CD8-positive, alpha-beta memory T cell (primary cell): Measurements from ENCODE around the gene PACSIN1. TPM values are rescaled to one million over a fixed set of nuclear protein-coding genes. Genes with fewer than 3 reads are reported as not detected.

Experiments
- CTCF ChIA-PET: fragments of 350-600 bp; sonication (Branson Sonifier 250); formaldehyde crosslinking; loops from one replicate; lab custom pipeline; 2021; ENCODE audit warnings: antibody characterized with exemption; lab: Charles Lee
- POLR2A ChIA-PET: fragments of 350-600 bp; sonication (Branson Sonifier 250); formaldehyde crosslinking; loops from one replicate; lab custom pipeline; 2021; ENCODE audit warnings: antibody characterized with exemption; lab: Charles Lee
- DNase-seq, 5 donors: peaks; one replicate each; pipeline versions ENCODE4 v3.0.0 to v3.0.0-alpha.2; 2020 to 2022; ENCODE audit warnings: mixed read lengths in 1 of 5
- H3K27ac ChIP-seq: one replicate; pipeline ENCODE4 v1.7.0; 2013; ENCODE audit warnings: low read depth, mild to moderate bottlenecking, low read length, moderate library complexity
- H3K27me3 ChIP-seq: 2 replicates; pipeline ENCODE4 v1.7.0; 2013; ENCODE audit warnings: low read length, mild to moderate bottlenecking; ENCODE audit not compliant: insufficient read depth, poor library complexity, severe bottlenecking
- H3K36me3 ChIP-seq: 2 replicates; pipeline ENCODE4 v1.7.0; 2013; ENCODE audit warnings: mild to moderate bottlenecking, low read length, moderate library complexity; ENCODE audit not compliant: insufficient read depth
- H3K4me1 ChIP-seq: 2 replicates; pipeline ENCODE4 v1.7.0; 2013; ENCODE audit warnings: mild to moderate bottlenecking, low read length, moderate library complexity; ENCODE audit not compliant: insufficient read depth
- H3K4me3 ChIP-seq: 2 replicates; pipeline ENCODE4 v1.7.0; 2013; ENCODE audit warnings: mild to moderate bottlenecking, low read length
- H3K9me3 ChIP-seq: 2 replicates; pipeline ENCODE4 v1.7.0; 2013; ENCODE audit warnings: mild to moderate bottlenecking, low read length
- H3K27ac Mint-ChIP-seq, 8 donors: one replicate each; pipeline ENCODE4 v1.8.0; 2020 to 2021; ENCODE audit warnings: mixed read lengths in 8 of 8, mild to moderate bottlenecking in 6 of 8, inconsistent platforms in 3 of 8, moderate library complexity in 3 of 8
- H3K27me3 Mint-ChIP-seq, 2 donors: one replicate each; pipeline ENCODE4 v1.8.0; 2020 to 2021; ENCODE audit warnings: mixed read lengths in 2 of 2, mild to moderate bottlenecking in 1 of 2, moderate library complexity in 1 of 2
- H3K36me3 Mint-ChIP-seq, 3 donors: one replicate each; pipeline ENCODE4 v1.8.0; 2020 to 2021; ENCODE audit warnings: mixed read lengths in 3 of 3, inconsistent platforms in 1 of 3, mild to moderate bottlenecking in 1 of 3
- H3K4me1 Mint-ChIP-seq, 3 donors: one replicate each; pipeline ENCODE4 v1.8.0; 2020 to 2021; ENCODE audit warnings: mixed read lengths in 3 of 3, inconsistent platforms in 1 of 3, mild to moderate bottlenecking in 1 of 3
- H3K4me3 Mint-ChIP-seq, 7 donors: one replicate each; pipeline ENCODE4 v1.8.0; 2020 to 2021; ENCODE audit warnings: mixed read lengths in 7 of 7, mild to moderate bottlenecking in 6 of 7, moderate library complexity in 4 of 7, inconsistent platforms in 2 of 7
- H3K9me3 Mint-ChIP-seq, 5 donors: one replicate each; pipeline ENCODE4 v1.8.0; 2020 to 2022; ENCODE audit warnings: mixed read lengths in 5 of 5, mild to moderate bottlenecking in 3 of 5, moderate library complexity in 2 of 5, inconsistent platforms in 1 of 5
- polyA plus RNA-seq: library from polyadenylated mRNA; unstranded; fragments of 300-500 nt; fragmentation: Illumina TruSeq; gene quantifications from one replicate; pipeline ENCODE4 v1.2.3, GENCODE V29; 2021
- total RNA-seq, 2 experiments: library from RNA; stranded (reverse); gene quantifications; one replicate each; pipeline ENCODE4 v1.2.3, GENCODE V29; 2021

The PACSIN1 gene
- total and polyA plus RNA-seq, 3 experiments from 2014 or later = 0.64 to 5.6 (median 0.70) TPM

GRCh38 chr6:34525431-34526175 is 59.7 kb downstream of the PACSIN1 start:
- Mint-ChIP-seq H3K36me3 (peaks cover 0 to 1% (median 0%) of the 10 kb centered on the region in 3 donors), H3K4me3 (no peak overlapping the region), H3K27me3 (peaks cover 0 to 1% of the 10 kb centered on the region in 2 donors), H3K4me1 (peaks cover 15 to 24% (median 21%) of the 10 kb centered on the region in 3 donors), H3K27ac (peak overlapping the region in 1 of 8 donors; percentile 43), H3K9me3 (no peaks in the 10 kb centered on the region)
- no peak overlapping the region for H3K27ac ChIP-seq
- no peaks in the 10 kb centered on the region for H3K9me3 ChIP-seq
- ChIA-PET POLR2A (interaction anchor here (1.6 kb wide), 1 partner anchor 31 kb away, joined by 3 read pairs; no protein-coding TSS in a partner anchor), CTCF (interaction anchor here (3.1 kb wide), 1 partner anchor 84 kb away, joined by 12 read pairs; no protein-coding TSS in a partner anchor)
- peak in 1 of 5 donors; percentile 42 for DNase-seq
- peaks cover 14% of the 10 kb centered on the region for H3K4me1 ChIP-seq
- no peaks in the 10 kb centered on the region for H3K27me3 ChIP-seq
- no peaks in the 10 kb centered on the region for H3K36me3 ChIP-seq
- H3K4me3 ChIP-seq = no peak overlapping the region

- Histone ChIP-seq H3K27me3 (no peaks in the 10 kb centered on the region), H3K27ac (no peak overlapping the region), H3K9me3 (no peaks in the 10 kb centered on the region), H3K36me3 (no peaks in the 10 kb centered on the region), H3K4me1 (peaks cover 14% of the 10 kb centered on the region), H3K4me3 (no peak overlapping the region)
- Mint-ChIP-seq H3K9me3 (no peaks in the 10 kb centered on the region), H3K4me1 (peaks cover 15 to 24% (median 21%) of the 10 kb centered on the region in 3 donors), H3K27me3 (peaks cover 0 to 1% of the 10 kb centered on the region in 2 donors), H3K27ac (peak overlapping the region in 5 of 8 donors; percentile 29 to 85 (median 46)), H3K4me3 (peak overlapping the region in 1 of 7 donors; percentile 46), H3K36me3 (peaks cover 0 to 1% (median 0%) of the 10 kb centered on the region in 3 donors)
- POLR2A ChIA-PET = interaction anchor here (1.6 kb wide), 1 partner anchor 32 kb away, joined by 3 read pairs; no protein-coding TSS in a partner anchor
- peak in 1 of 5 donors; percentile 39 for DNase-seq
- CTCF ChIA-PET = interaction anchor here (0.8 to 3.1 kb wide), 4 partner anchors 76 to 148 kb away, joined by 3 to 12 read pairs (median 4); no protein-coding TSS in a partner anchor
These were observed 60.5 kb downstream of the PACSIN1 start for GRCh38 chr6:34526241-34526972.

GRCh38 chr6:34526992-34527728 is 61.3 kb downstream of the PACSIN1 start:
- H3K4me1 ChIP-seq = peaks cover 14% of the 10 kb centered on the region
- ChIA-PET POLR2A (interaction anchor here (1.6 kb wide), 1 partner anchor 33 kb away, joined by 3 read pairs; no protein-coding TSS in a partner anchor), CTCF (interaction anchor here (0.8 to 3.1 kb wide), 9 partner anchors 9 to 278 kb away, joined by 3 to 12 read pairs (median 3); no protein-coding TSS in a partner anchor)
- DNase-seq = peak; percentile 91 to 96 (median 93)
- no peaks in the 10 kb centered on the region for H3K27me3 ChIP-seq
- Mint-ChIP-seq H3K27ac (peak overlapping the region in 7 of 8 donors; percentile 10 to 85 (median 54)), H3K9me3 (no peaks in the 10 kb centered on the region), H3K4me1 (peaks cover 15 to 24% (median 21%) of the 10 kb centered on the region in 3 donors), H3K36me3 (peaks cover 0 to 1% (median 0%) of the 10 kb centered on the region in 3 donors), H3K27me3 (peaks cover 0 to 1% of the 10 kb centered on the region in 2 donors), H3K4me3 (peak overlapping the region; percentile 29 to 69 (median 56))
- no peaks in the 10 kb centered on the region for H3K9me3 ChIP-seq
- H3K36me3 ChIP-seq = no peaks in the 10 kb centered on the region
- peak overlapping the region; percentile 19 for H3K4me3 ChIP-seq
- no peak overlapping the region for H3K27ac ChIP-seq

GRCh38 chr6:34527751-34528670 is 62.1 kb downstream of the PACSIN1 start:
- POLR2A ChIA-PET = no interaction called here
- DNase-seq = peak in 1 of 5 donors; percentile 4

GRCh38 chr6:34528996-34529664 is 63.3 kb downstream of the PACSIN1 start:
- H3K27ac Mint-ChIP-seq = no peak overlapping the region
- Histone ChIP-seq H3K4me1 (peaks cover 14% of the 10 kb centered on the region), H3K27me3 (no peaks in the 10 kb centered on the region), H3K36me3 (no peaks in the 10 kb centered on the region), H3K4me3 (no peak overlapping the region), H3K27ac (no peak overlapping the region), H3K9me3 (no peaks in the 10 kb centered on the region)
- H3K27me3 Mint-ChIP-seq = no peaks in the 10 kb centered on the region
- peaks cover 7 to 11% (median 7%) of the 10 kb centered on the region in 3 donors for H3K4me1 Mint-ChIP-seq
- H3K36me3 Mint-ChIP-seq = peaks cover 0 to 1% (median 0%) of the 10 kb centered on the region in 3 donors
- ChIA-PET CTCF (interaction anchor here (3.1 kb wide), 1 partner anchor 80 kb away, joined by 12 read pairs; no protein-coding TSS in a partner anchor), POLR2A (no interaction called here)
- DNase-seq = no peak
- H3K9me3 Mint-ChIP-seq = no peaks in the 10 kb centered on the region
- H3K4me3 Mint-ChIP-seq = no peak overlapping the region

More at GRCh38 chr6:34527751-34528670, 62.1 kb downstream of the PACSIN1 start:
- H3K27ac ChIP-seq = no peak overlapping the region
- Mint-ChIP-seq H3K27ac (peak overlapping the region in 6 of 8 donors; percentile 10 to 89 (median 55)), H3K9me3 (no peaks in the 10 kb centered on the region), H3K36me3 (peaks cover 0 to 1% (median 0%) of the 10 kb centered on the region in 3 donors), H3K4me3 (peak overlapping the region in 5 of 7 donors; percentile 24 to 63 (median 56)), H3K4me1 (peaks cover 13 to 19% (median 17%) of the 10 kb centered on the region in 3 donors), H3K27me3 (peaks cover 0 to under 1% of the 10 kb centered on the region in 2 donors)
- H3K4me1 ChIP-seq = peaks cover 14% of the 10 kb centered on the region
- H3K27me3 ChIP-seq = no peaks in the 10 kb centered on the region
- H3K36me3 ChIP-seq = no peaks in the 10 kb centered on the region
- no peak overlapping the region for H3K4me3 ChIP-seq
- no peaks in the 10 kb centered on the region for H3K9me3 ChIP-seq
- CTCF ChIA-PET = interaction anchor here (0.8 to 3.1 kb wide), 8 partner anchors 9 to 278 kb away, joined by 3 to 12 read pairs (median 4); no protein-coding TSS in a partner anchor

GRCh38 chr6:34529665-34530327 is 63.9 kb downstream of the PACSIN1 start:
- Mint-ChIP-seq H3K4me3 (no peak overlapping the region), H3K27ac (no peak overlapping the region), H3K9me3 (no peaks in the 10 kb centered on the region), H3K4me1 (peaks cover 7 to 11% (median 7%) of the 10 kb centered on the region in 3 donors), H3K36me3 (peaks cover 0 to 1% (median 0%) of the 10 kb centered on the region in 3 donors), H3K27me3 (no peaks in the 10 kb centered on the region)
- no peak for DNase-seq
- no peaks in the 10 kb centered on the region for H3K36me3 ChIP-seq
- H3K27ac ChIP-seq = no peak overlapping the region
- ChIA-PET CTCF (no interaction called here), POLR2A (no interaction called here)
- H3K4me3 ChIP-seq = no peak overlapping the region
- no peaks in the 10 kb centered on the region for H3K9me3 ChIP-seq
- peaks cover 14% of the 10 kb centered on the region for H3K4me1 ChIP-seq
- no peaks in the 10 kb centered on the region for H3K27me3 ChIP-seq
